HuH-7 (cell line): ENCODE data around the gene C4orf50.
"Not testable (repeated sequence)": the region's sequence is repeated elsewhere in the genome, so short reads cannot be mapped to it uniquely, and the experiment has no call there.

Source experiments
- DNase-seq: peaks from one replicate; pipeline ENCODE4 v3.0.0; 2011; ENCODE audit warnings: low spot score

C4orf50 gene

GRCh38 chr4:5857199-5857598 is 161.0 kb downstream of the C4orf50 start:
- no peak for DNase-seq

- DNase-seq, result not testable (repeated sequence)
Observed at GRCh38 chr4:5856362-5856761, 161.9 kb downstream of the C4orf50 start.

- no peak for DNase-seq
Observed at GRCh38 chr4:5854929-5855328, 163.3 kb downstream of the C4orf50 start.

GRCh38 chr4:5852523-5853202 is 165.6 kb downstream of the C4orf50 start:
- no peak for DNase-seq

- no peak for DNase-seq
Observed at GRCh38 chr4:5851637-5852301, 166.5 kb downstream of the C4orf50 start.
